Adipocyte (in vitro differentiated cells): ENCODE data around the gene HBG1.

ENCODE experiments used
- DNase-seq: peaks from one replicate; pipeline ENCODE4 v3.0.0-alpha.2; 2015; ENCODE audit warnings: low read depth
- H3K27me3 ChIP-seq: replicated peaks from 2 replicates; pipeline ENCODE4 v1.7.0; 2013; ENCODE audit warnings: mild to moderate bottlenecking, low read length, moderate library complexity; ENCODE audit not compliant: control insufficient read depth, insufficient read depth
- H3K36me3 ChIP-seq: 2 replicates; pipeline ENCODE4 v1.7.0; 2013; ENCODE audit warnings: low read length, mild to moderate bottlenecking, moderate library complexity; ENCODE audit not compliant: control insufficient read depth, insufficient read depth, severe bottlenecking
- H3K4me1 ChIP-seq: 2 replicates; pipeline ENCODE4 v1.7.0; 2013; ENCODE audit warnings: mild to moderate bottlenecking, low read length, moderate library complexity; ENCODE audit not compliant: control insufficient read depth, insufficient read depth
- H3K4me3 ChIP-seq: 2 replicates; pipeline ENCODE4 v1.7.0; 2013; ENCODE audit warnings: mild to moderate bottlenecking, low read length, moderate library complexity
- H3K9ac ChIP-seq: 2 replicates; pipeline ENCODE4 v1.7.0; 2013; ENCODE audit warnings: mild to moderate bottlenecking, low read length, moderate library complexity
- H3K9me3 ChIP-seq: 2 replicates; pipeline ENCODE4 v1.7.0; 2013; ENCODE audit warnings: mild to moderate bottlenecking, low read length, moderate library complexity; ENCODE audit not compliant: control insufficient read depth

HBG1 gene

GRCh38 chr11:5242933-5243815, 6.5 kb downstream of the HBG1 start:
- Histone ChIP-seq H3K27me3 (peaks cover 5% of the 10 kb centered on the region), H3K9me3 (no peaks in the 10 kb centered on the region), H3K9ac (no peak overlapping the region), H3K4me1 (no peaks in the 10 kb centered on the region), H3K4me3 (no peak overlapping the region), H3K36me3 (no peaks in the 10 kb centered on the region)
- DNase-seq = peak; percentile 14

DNA sequence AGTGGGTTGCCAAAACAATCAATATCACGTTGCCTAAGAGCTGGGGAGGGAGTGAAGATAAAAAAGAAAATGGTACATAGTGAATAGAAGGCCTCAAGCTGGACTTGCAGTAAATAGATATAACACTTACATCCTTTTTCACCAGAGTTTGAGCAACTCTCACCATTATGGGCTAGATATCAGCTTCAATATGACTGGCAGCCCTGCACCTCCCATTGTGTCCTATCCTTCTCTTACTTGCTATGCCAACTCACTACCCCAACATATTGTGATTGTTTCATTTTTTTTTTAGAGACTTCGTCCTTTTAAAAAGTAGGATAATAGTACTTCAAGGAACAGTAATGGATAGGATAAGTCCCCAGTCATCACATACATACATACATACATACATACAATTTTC, 7.4 kb downstream of the HBG1 start:
- no peaks in the 10 kb centered on the region for H3K4me1 ChIP-seq
- no peak overlapping the region for H3K9ac ChIP-seq
- peaks cover 5% of the 10 kb centered on the region for H3K27me3 ChIP-seq
- H3K4me3 ChIP-seq = no peak overlapping the region
- DNase-seq = no peak
- H3K9me3 ChIP-seq = no peaks in the 10 kb centered on the region
- no peaks in the 10 kb centered on the region for H3K36me3 ChIP-seq

DNA sequence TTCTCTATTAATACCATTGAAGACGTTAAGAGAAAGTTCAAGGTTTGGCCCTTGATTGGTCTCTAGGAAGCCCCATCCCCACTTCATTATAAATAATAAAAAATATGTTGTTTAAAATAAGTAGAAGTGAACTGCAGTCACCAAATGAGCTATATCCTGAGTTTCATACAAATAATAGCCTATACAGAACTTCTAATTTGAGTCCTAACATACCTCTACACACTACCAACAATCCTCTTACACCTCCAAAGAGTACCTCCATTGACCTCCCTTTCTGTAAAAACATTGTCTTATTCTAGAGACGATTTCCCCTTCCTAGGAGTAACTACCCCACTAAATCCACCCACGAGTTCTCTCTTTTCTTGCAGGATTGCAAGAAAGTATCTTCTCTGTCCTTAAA, 8.2 kb downstream of the HBG1 start:
- Histone ChIP-seq H3K4me1 (no peaks in the 10 kb centered on the region), H3K27me3 (peaks cover 5% of the 10 kb centered on the region), H3K9me3 (no peaks in the 10 kb centered on the region), H3K9ac (no peak overlapping the region), H3K36me3 (no peaks in the 10 kb centered on the region), H3K4me3 (no peak overlapping the region)
- no peak for DNase-seq

GRCh38 chr11:5240458-5240857, 9.2 kb downstream of the HBG1 start:
- DNase-seq = no peak
- no peak overlapping the region for H3K9ac ChIP-seq

GRCh38 chr11:5240056-5240455, 9.6 kb downstream of the HBG1 start:
- Histone ChIP-seq H3K9me3 (no peaks in the 10 kb centered on the region), H3K27me3 (peaks cover 5% of the 10 kb centered on the region), H3K4me3 (no peak overlapping the region), H3K36me3 (no peaks in the 10 kb centered on the region), H3K9ac (no peak overlapping the region), H3K4me1 (no peaks in the 10 kb centered on the region)
- no peak for DNase-seq

More at GRCh38 chr11:5240458-5240857, 9.2 kb downstream of the HBG1 start:
- Histone ChIP-seq H3K9me3 (no peaks in the 10 kb centered on the region), H3K4me3 (no peak overlapping the region), H3K36me3 (no peaks in the 10 kb centered on the region), H3K27me3 (peaks cover 5% of the 10 kb centered on the region), H3K4me1 (no peaks in the 10 kb centered on the region)

- DNase-seq = no peak
These were observed 10.6 kb downstream of the HBG1 start for GRCh38 chr11:5239046-5239445.

GRCh38 chr11:5238486-5238885, 11.2 kb downstream of the HBG1 start:
- H3K4me3 ChIP-seq = no peak overlapping the region
- H3K36me3 ChIP-seq = no peaks in the 10 kb centered on the region
- no peaks in the 10 kb centered on the region for H3K4me1 ChIP-seq
- H3K9me3 ChIP-seq = no peaks in the 10 kb centered on the region
- no peak for DNase-seq
- H3K9ac ChIP-seq = no peak overlapping the region
- no peaks in the 10 kb centered on the region for H3K27me3 ChIP-seq

More at GRCh38 chr11:5239046-5239445, 10.6 kb downstream of the HBG1 start:
- H3K27me3 ChIP-seq = no peaks in the 10 kb centered on the region
- H3K9ac ChIP-seq = no peak overlapping the region
- no peaks in the 10 kb centered on the region for H3K9me3 ChIP-seq
- no peaks in the 10 kb centered on the region for H3K4me1 ChIP-seq
- no peak overlapping the region for H3K4me3 ChIP-seq
- no peaks in the 10 kb centered on the region for H3K36me3 ChIP-seq

DNA sequence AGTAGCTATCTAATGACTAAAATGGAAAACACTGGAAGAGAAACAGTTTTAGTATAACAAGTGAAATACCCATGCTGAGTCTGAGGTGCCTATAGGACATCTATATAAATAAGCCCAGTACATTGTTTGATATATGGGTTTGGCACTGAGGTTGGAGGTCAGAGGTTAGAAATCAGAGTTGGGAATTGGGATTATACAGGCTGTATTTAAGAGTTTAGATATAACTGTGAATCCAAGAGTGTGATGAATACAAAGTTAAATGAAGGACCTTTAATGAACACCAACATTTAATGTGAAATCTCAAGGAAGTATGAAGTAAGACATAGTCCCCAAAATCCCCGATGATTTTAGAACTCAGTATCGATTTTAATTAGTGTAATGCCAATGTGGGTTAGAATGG, 12.2 kb downstream of the HBG1 start:
- no peaks in the 10 kb centered on the region for H3K36me3 ChIP-seq
- no peaks in the 10 kb centered on the region for H3K9me3 ChIP-seq
- no peak for DNase-seq

DNA sequence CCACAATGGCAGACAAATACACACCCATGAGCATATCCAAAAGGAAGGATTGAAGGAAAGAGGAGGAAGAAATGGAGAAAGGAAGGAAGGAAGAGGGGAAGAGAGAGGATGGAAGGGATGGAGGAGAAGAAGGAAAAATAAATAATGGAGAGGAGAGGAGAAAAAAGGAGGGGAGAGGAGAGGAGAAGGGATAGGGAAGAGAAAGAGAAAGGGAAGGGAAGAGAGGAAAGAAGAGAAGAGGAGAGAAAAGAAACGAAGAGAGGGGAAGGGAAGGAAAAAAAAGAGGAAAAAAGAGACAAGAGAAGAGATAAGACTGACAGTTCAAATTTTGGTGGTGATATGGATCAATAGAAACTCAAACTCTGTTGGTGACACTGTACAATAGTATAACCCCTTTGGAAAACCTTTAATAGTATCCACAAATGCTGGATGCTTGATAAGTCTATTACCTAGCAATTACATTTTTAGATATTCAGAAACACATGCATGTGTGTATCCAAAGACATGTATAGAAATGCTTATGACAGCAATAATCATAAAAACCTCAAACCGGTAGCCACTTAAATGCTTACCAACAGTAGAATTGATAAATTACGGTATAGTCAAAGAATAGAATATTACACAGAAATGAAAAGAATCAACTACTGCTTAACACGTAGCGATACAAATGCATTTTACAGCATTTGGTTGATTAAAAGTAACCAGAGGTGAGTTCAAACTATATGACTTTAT, 14.1 kb downstream of the HBG1 start:
- Histone ChIP-seq H3K27me3 (no peaks in the 10 kb centered on the region), H3K4me3 (no peak overlapping the region), H3K9me3 (no peaks in the 10 kb centered on the region), H3K9ac (no peak overlapping the region), H3K36me3 (no peaks in the 10 kb centered on the region), H3K4me1 (no peaks in the 10 kb centered on the region)
- no peak for DNase-seq

More for the DNA sequence above, 12.2 kb downstream of the HBG1 start:
- Histone ChIP-seq H3K4me1 (no peaks in the 10 kb centered on the region), H3K4me3 (no peak overlapping the region), H3K9ac (no peak overlapping the region), H3K27me3 (no peaks in the 10 kb centered on the region)

DNA sequence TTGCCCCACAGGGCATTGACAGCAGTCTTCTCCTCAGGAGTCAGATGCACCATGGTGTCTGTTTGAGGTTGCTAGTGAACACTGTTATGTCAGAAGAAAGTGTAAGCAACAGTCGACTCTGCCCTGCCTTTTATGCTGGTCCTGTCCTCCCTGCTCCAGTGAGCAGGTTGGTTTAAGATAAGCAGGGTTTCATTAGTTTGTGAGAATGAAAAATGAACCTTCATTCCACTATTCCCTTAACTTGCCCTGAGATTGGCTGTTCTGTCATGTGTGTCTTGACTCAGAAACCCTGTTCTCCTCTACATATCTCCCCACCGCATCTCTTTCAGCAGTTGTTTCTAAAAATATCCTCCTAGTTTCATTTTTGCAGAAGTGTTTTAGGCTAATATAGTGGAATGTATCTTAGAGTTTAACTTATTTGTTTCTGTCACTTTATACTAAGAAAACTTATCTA, 15.2 kb downstream of the HBG1 start, which contains the start of gene HBD:
HBD (minus strand) TSS at position 103 of the 454 bp plus-strand sequence; CDS start at position 53, 50 bp downstream.
- Histone ChIP-seq H3K9me3 (no peaks in the 10 kb centered on the region), H3K4me1 (no peaks in the 10 kb centered on the region), H3K27me3 (no peaks in the 10 kb centered on the region), H3K36me3 (no peaks in the 10 kb centered on the region), H3K9ac (no peak within 1 kb of the TSS), H3K4me3 (no peak within 1 kb of the TSS)
- DNase-seq = peak; percentile 69

- H3K27me3 ChIP-seq = no peaks in the 10 kb centered on the region
- no peak for DNase-seq
- no peaks in the 10 kb centered on the region for H3K36me3 ChIP-seq
- H3K4me3 ChIP-seq = no peak overlapping the region
- no peak overlapping the region for H3K9ac ChIP-seq
- no peaks in the 10 kb centered on the region for H3K9me3 ChIP-seq
- H3K4me1 ChIP-seq = no peaks in the 10 kb centered on the region
These were observed 16.4 kb downstream of the HBG1 start for GRCh38 chr11:5233307-5233706.
